MM.1S (cell line): Measurements from ENCODE around the gene PORCN.

Experiments used
- CTCF ChIP-seq: fragments of 300-600 bp; sonication (generic); IDR thresholded peaks from 2 replicates; pipeline ENCODE4 v1.5.1; 2016; ENCODE audit warnings: antibody characterized with exemption, low read length, mixed read lengths
- EZH2 ChIP-seq: fragments of 300-600 bp; sonication (generic); optimal IDR thresholded peaks from 2 replicates; pipeline ENCODE3; 2017; ENCODE audit warnings: low read depth, mild to moderate bottlenecking, antibody characterized with exemption, low read length, mixed read lengths

DNA sequence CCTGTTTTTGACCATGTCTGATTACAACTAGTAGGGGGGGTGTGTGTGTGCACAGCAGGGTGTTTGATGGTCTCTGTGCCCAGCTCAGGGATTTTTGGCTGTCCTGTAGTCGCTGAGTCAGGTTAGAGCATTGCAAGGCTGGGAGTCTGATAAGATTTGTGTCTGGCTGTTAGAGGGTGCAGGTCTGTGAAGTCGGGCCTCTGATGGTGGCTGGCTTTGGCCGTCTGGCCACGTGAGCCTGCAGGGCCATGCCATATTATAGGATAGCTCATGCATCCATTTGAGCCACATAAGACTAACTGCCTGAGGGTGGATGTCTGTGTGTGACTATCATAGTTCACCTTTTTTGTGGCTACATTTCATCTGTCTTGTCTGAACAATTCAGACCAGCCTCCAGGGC is 4.9 kb downstream of the PORCN start:
- TF ChIP-seq CTCF (no peak), EZH2 (no peak)
